Measurements from ENCODE around the gene LHFPL3. TPM values are rescaled to one million over a fixed set of nuclear protein-coding genes. Genes with fewer than 3 reads are reported as not detected.

LHFPL3 gene
- total and polyA plus RNA-seq, 2 donors (not counting 1 experiment from before 2014, with no cell fraction given): not detected

- Histone ChIP-seq H3K27me3 (ENCODE audit: control insufficient read depth, insufficient read depth, low read length) (no peaks in the 10 kb centered on the region), H3K27ac (ENCODE audit: insufficient read depth, low read length) (no peak overlapping the region), H3K4me2 (ENCODE audit: extremely low read depth, insufficient read depth, low read length) (no peak overlapping the region), H3K9ac (ENCODE audit: insufficient read depth, low read length) (no peak overlapping the region), H4K20me1 (ENCODE audit: control insufficient read depth, extremely low read depth, insufficient read depth, low read length) (no peaks in the 10 kb centered on the region), H3K4me1 (ENCODE audit: control insufficient read depth, extremely low read depth, insufficient read depth, low read length) (no peaks in the 10 kb centered on the region), H2AFZ (ENCODE audit: low read length) (no peak overlapping the region), H3K4me3 (replicated peaks in 1 of 4; ENCODE audit: control extremely low read depth in 1 of 4, insufficient read depth in 1 of 4, low read depth in 3 of 4, low read length in 4 of 4) (no peak overlapping the region), H3K9me3 (ENCODE audit: control insufficient read depth, insufficient read depth, low read depth, low read length) (no peaks in the 10 kb centered on the region), H3K79me2 (ENCODE audit: control insufficient read depth, insufficient read depth, low read length) (no peaks in the 10 kb centered on the region), H3K36me3 (ENCODE audit: control insufficient read depth, insufficient read depth, low read length) (no peaks in the 10 kb centered on the region)
- no peak for DNase-seq (ENCODE audit: low read depth in 2 of 2)
- TF ChIP-seq CTCF (conservative IDR thresholded peaks at IDR 0.05 in 1 of 2, IDR thresholded peaks at IDR 0.05 in 1 of 2; ENCODE audit: low read depth in 1 of 2, low read length in 2 of 2) (no peak), EZH2 (IDR thresholded peaks at IDR 0.05; ENCODE audit: low read length, missing control alignments) (no peak)
Measured at GRCh38 chr7:104931181-104931781, 602.9 kb downstream of the LHFPL3 start.

DNA sequence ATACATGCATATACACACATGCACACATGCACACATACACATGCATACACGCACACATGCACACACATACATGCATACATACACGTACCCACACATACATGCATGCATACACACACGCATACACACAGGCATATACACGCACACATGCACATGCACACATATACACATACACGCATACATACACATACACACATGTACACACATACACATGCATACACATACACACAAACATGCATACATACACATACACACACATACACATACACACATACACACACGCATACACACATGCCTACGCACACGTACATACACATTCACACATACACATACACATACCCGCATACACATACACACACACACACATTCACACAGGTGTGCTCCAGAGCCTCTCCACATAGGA lies 604.6 kb downstream of the LHFPL3 start:
- Histone ChIP-seq H3K4me2 (ENCODE audit: extremely low read depth, insufficient read depth, low read length) (no peak overlapping the region), H3K9ac (ENCODE audit: insufficient read depth, low read length) (no peak overlapping the region), H3K9me3 (ENCODE audit: control insufficient read depth, insufficient read depth, low read depth, low read length) (no peaks in the 10 kb centered on the region), H3K79me2 (ENCODE audit: control insufficient read depth, insufficient read depth, low read length) (no peaks in the 10 kb centered on the region), H3K4me1 (ENCODE audit: control insufficient read depth, extremely low read depth, insufficient read depth, low read length) (no peaks in the 10 kb centered on the region), H3K4me3 (replicated peaks in 1 of 4; ENCODE audit: control extremely low read depth in 1 of 4, insufficient read depth in 1 of 4, low read depth in 3 of 4, low read length in 4 of 4) (no peak overlapping the region), H3K27ac (ENCODE audit: insufficient read depth, low read length) (no peak overlapping the region), H3K36me3 (ENCODE audit: control insufficient read depth, insufficient read depth, low read length) (no peaks in the 10 kb centered on the region), H3K27me3 (ENCODE audit: control insufficient read depth, insufficient read depth, low read length) (no peaks in the 10 kb centered on the region), H4K20me1 (ENCODE audit: control insufficient read depth, extremely low read depth, insufficient read depth, low read length) (no peaks in the 10 kb centered on the region), H2AFZ (ENCODE audit: low read length) (no peak overlapping the region)
- TF ChIP-seq CTCF (conservative IDR thresholded peaks at IDR 0.05 in 1 of 2, IDR thresholded peaks at IDR 0.05 in 1 of 2; ENCODE audit: low read depth in 1 of 2, low read length in 2 of 2) (no peak), EZH2 (IDR thresholded peaks at IDR 0.05; ENCODE audit: low read length, missing control alignments) (no peak)
- no peak for DNase-seq (ENCODE audit: low read depth in 2 of 2)

DNA sequence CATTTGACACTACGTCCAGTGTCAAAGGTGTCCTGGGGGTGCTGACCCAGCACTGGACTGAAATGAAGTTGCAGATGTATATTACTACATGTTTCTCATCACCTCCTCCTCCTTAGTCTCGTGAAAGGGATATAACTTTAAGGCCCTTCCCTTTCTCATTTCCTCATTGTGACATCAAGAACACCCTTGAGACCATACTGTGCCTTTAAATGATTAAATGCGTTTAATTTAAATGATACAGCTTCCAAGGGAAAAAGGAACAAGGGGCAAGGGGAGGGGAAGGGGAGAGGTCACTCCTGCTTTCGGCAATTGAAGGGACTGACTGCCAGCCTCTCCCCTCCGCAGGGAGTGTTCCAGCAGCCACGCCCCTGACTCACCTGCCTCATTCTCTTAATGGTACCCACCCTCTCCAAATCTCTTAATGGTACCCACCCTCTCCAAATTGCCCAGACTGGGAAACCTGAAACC lies 605.2 kb downstream of the LHFPL3 start:
- Histone ChIP-seq H3K9ac (ENCODE audit: insufficient read depth, low read length) (no peak overlapping the region), H3K9me3 (ENCODE audit: control insufficient read depth, insufficient read depth, low read depth, low read length) (no peaks in the 10 kb centered on the region), H2AFZ (ENCODE audit: low read length) (no peak overlapping the region), H4K20me1 (ENCODE audit: control insufficient read depth, extremely low read depth, insufficient read depth, low read length) (no peaks in the 10 kb centered on the region), H3K4me1 (ENCODE audit: control insufficient read depth, extremely low read depth, insufficient read depth, low read length) (no peaks in the 10 kb centered on the region), H3K79me2 (ENCODE audit: control insufficient read depth, insufficient read depth, low read length) (no peaks in the 10 kb centered on the region), H3K4me2 (ENCODE audit: extremely low read depth, insufficient read depth, low read length) (no peak overlapping the region), H3K27me3 (ENCODE audit: control insufficient read depth, insufficient read depth, low read length) (no peaks in the 10 kb centered on the region), H3K36me3 (ENCODE audit: control insufficient read depth, insufficient read depth, low read length) (no peaks in the 10 kb centered on the region), H3K27ac (ENCODE audit: insufficient read depth, low read length) (no peak overlapping the region), H3K4me3 (replicated peaks in 1 of 4; ENCODE audit: control extremely low read depth in 1 of 4, insufficient read depth in 1 of 4, low read depth in 3 of 4, low read length in 4 of 4) (no peak overlapping the region)
- DNase-seq (ENCODE audit: low read depth in 2 of 2): no peak
- TF ChIP-seq EZH2 (IDR thresholded peaks at IDR 0.05; ENCODE audit: low read length, missing control alignments): no peak
- no peak for TF ChIP-seq CTCF (conservative IDR thresholded peaks at IDR 0.05 in 1 of 2, IDR thresholded peaks at IDR 0.05 in 1 of 2; ENCODE audit: low read depth in 1 of 2, low read length in 2 of 2)

Data from fibroblast of lung (primary cell).